ENCODE measurements around the gene LAGE3. TPM values are rescaled to one million over a fixed set of nuclear protein-coding genes. Genes with fewer than 3 reads are reported as not detected.
"Not testable (repeated sequence)": the region's sequence is repeated elsewhere in the genome, so short reads cannot be mapped to it uniquely, and the experiment has no call there.

Gene LAGE3
- total RNA-seq, 1 experiment from 2014 or later, result 50.7 TPM

DNA sequence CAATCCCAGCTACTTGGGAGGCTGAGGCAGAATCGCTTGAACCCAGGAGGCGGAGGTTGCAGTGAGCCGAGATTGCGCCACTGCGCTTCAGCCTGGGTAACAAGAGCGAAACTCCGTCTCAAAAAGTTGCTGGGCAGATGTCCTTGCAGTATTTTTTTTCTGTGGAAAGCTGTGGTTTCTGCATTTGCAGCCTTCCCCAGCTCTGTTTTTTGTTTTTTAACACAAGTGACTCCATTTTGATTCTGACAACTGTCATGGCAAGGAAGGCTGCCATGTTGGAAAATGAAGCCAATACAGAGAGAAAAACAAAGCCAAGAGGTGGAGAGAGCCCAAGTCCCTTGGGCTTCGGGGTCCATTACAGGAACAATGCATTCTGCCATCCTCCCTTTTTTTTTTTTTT, 23.0 kb upstream of the LAGE3 start:
- DNase-seq (ENCODE audit: low read depth), result no peak

DNA sequence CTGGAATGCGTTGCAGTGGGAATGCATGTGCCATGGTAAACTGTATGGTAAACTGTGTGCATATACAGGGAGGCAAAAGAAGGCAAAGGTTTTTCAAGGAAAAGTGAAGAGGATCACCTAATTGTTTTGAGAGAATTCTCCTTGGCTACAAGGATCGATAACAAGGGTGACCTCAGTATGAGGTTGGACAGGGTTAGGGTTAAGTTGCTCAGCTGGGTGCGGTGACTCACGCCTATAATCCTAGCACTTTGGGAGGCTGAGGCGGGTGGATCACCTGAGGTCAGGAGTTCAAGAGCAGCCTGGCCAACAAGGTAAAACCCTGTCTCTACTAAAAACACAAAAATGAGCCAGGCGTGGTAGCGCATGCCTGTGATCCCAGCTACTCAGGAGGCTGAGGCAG, 22.3 kb upstream of the LAGE3 start:
- DNase-seq (ENCODE audit: low read depth), result not testable (repeated sequence)

GRCh38 chrX:154496591-154497137, 17.6 kb upstream of the LAGE3 start:
- DNase-seq (ENCODE audit: low read depth), result not testable (repeated sequence)

DNA sequence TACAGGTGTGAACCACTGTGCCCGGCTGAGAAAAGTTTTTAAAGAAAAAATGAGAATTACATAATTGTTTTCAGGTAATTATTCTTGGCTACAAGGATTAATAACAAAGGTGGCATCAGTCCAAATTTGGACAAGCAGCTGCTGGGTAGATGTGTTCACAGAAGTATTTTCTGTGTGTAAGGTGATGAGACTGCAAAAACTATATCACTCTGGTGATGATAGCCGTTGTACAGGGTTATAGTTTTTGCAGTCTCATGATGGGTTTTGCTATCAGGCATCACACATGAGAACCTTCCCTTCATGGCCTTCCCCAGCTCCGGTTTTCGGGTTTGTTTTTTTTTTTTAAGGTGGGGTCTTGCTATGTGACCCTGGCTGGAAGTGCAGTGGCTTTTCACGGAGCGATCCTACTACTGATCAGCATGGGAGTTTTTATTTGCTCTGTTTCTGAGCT, 16.4 kb upstream of the LAGE3 start:
- no peak for DNase-seq (ENCODE audit: low read depth)

DNA sequence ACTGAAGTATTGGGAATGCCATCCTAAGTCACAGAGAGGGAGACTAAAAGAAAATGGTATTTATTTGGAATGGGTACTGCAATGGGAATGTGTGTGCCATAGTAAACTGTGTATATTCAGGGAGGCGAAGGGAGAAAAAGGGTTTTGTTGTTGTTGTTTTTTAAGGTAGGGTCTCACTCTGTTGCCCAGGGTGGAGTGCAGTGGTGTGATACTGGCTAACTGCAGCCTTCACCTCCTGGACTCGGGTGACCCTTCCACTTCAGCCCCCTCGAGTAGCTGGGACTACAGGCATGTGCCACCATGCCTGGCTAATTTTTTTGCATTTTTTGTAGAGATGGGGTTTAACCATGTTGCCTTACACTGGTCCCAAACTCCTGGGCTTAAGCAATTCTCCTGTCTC, 15.6 kb upstream of the LAGE3 start:
- DNase-seq (ENCODE audit: low read depth), result no peak

GRCh38 chrX:154490414-154491083, 11.5 kb upstream of the LAGE3 start, which contains the start of gene SLC10A3:
SLC10A3 (minus strand) TSS chrX:154490629; CDS start chrX:154488940, 1,689 bp downstream.
- peak; percentile 95 for DNase-seq (ENCODE audit: low read depth)

DNA sequence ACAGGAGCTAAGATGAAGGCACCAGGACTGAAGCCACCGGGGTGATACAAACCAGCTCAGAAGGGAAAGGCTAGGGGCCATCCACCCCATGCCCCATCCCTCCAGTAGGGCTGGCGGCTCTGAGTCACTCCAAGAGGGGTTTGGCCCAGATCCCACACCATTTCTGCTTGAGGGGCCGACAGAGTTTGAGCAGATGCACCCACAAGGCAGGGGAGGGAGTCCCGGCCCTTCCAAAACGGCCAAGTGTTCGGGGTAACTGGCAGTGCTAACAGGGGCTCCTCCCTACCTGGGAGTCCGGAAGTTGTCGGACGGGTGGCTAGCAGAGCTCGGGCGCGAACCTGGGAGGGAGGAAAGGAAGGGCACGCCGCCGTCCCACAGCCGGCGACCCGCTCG, 10.9 kb upstream of the LAGE3 start:
- peak; percentile 69 for DNase-seq (ENCODE audit: low read depth)

- DNase-seq (ENCODE audit: low read depth), result no peak
Observed at GRCh38 chrX:154489182-154489581, 10.1 kb upstream of the LAGE3 start.

GRCh38 chrX:154488336-154489075, 9.4 kb upstream of the LAGE3 start:
- no peak for DNase-seq (ENCODE audit: low read depth)

DNA sequence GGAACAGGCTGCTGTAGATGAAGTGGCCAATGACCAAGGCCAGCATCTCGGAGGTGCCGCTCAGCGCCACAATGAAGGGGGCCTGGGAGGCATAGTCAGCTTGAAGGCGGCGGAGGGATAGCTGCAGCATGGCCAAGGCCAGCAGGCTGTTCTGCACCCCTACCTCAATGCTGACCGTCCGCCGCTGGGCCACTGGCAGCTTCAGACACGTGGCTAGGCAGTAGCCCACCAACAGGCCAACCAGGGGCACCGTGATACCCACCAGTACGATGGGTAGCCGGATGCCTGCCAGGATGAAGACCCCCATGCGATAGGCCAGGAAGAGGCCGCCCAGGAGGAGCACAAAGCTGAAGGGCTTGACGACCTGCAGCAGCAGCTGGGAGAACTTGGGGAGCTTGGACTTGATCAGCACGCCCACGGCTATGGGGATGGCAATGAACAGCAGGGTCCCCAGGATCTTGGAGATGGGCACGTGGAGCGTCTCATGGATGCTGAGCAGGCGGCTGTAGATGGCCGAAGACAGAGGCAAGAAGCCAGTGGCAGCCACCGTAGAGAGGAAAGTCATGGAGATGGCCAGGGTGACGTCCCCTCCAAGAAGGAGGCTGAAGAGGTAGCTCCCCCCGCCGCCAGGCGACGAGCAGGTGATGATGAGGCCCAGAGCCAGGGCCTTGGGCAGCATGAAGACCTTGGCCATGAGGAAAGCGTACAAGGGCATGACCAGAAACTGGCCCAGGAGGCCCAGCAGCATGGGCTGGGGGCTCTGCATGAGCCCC, 8.6 kb upstream of the LAGE3 start:
- DNase-seq (ENCODE audit: low read depth), result no peak

- peak; percentile 58 for DNase-seq (ENCODE audit: low read depth)
Observed at GRCh38 chrX:154486396-154487207, 7.5 kb upstream of the LAGE3 start, which contains the start of gene UBL4A. UBL4A (minus strand) TSS chrX:154486615; CDS start chrX:154486584, 31 bp downstream.

GRCh38 chrX:154486052-154486395, 6.9 kb upstream of the LAGE3 start:
- DNase-seq (ENCODE audit: low read depth), result peak; percentile 15

DNA sequence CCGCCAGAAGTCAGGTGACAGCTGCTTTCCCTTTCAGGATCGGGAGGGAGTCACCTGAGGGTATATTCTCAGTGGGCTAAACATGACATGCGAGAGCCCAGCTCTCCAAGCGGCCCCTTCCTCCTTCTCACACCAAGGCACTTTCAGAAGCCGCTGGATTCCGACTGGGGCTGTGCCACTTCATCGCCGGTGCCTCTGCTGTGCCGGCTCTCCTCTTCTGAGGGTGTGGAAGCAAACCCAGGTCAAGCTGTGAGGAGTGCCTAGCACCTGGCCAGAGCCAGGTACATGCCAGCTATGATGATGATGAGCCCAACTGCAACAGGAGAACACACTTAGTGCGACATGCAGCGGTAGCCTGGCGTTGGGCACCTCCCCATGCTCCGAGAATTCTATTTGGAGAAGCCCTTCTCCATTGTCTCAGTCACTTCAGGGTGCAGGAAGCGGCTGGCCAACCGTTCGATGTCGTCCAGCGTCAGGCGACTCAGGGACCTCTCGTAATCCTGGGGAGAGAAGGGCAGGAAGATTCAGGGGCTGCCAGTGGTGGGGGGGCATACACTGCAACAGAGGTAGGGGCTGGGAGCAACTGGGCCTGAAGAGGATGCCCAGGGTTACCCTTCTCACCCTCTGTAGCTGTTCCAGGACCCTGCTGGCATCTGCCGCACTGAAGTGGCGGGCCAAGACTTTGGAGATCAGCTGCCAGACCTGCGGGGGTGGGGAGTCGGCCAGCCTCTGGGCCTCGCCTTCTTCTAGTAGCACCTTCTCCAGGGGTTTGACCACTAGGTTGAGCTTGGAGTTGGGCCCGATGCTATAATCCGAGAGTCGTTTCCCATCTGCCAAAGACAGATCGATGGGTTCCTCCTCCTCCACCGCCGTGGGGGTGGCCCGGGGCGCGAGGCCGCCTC, 6.3 kb upstream of the LAGE3 start:
- DNase-seq (ENCODE audit: low read depth), result no peak

DNA sequence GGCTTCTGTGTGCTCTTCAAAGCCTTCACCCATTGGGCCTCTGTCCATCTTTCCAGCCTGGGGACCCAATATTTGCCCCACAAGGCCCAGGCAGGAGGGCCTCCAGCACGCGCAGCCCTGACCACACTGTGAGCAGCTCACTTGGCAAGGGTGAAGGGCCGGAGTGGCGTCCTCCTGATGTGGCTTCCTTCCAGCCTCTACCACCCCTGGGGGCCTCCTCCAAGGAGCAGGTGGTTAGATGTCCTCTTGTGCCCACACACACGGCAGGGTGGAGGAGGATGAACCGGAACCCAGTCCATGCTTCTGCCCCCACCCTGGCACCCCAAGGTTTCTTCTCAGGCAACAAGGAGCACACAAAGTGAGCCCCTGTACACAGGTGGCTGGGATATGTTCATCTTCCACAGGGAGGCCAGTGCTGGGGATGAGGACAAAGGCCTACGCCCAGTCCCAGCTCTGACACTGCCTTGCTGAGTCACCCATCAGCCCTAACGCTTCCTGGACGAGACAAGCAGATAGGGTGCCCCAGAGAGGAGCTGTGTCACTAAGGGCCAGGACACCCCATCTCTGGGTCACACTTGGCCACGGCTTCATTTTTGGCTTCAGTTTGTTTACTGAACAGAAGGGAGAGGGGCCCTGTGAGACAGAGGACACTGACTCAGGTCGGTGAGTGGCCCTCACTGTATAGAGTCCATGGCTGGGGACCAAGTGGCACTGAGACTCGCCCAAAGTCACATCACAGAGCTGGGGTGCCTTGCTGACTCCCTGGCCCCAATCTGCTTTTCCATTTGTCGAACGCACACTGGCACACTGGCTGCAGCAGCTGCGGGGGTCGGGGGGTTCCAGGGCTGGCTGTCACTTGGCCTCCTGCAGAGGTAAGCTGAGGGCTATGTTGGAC, 5.4 kb upstream of the LAGE3 start:
- no peak for DNase-seq (ENCODE audit: low read depth)

DNA sequence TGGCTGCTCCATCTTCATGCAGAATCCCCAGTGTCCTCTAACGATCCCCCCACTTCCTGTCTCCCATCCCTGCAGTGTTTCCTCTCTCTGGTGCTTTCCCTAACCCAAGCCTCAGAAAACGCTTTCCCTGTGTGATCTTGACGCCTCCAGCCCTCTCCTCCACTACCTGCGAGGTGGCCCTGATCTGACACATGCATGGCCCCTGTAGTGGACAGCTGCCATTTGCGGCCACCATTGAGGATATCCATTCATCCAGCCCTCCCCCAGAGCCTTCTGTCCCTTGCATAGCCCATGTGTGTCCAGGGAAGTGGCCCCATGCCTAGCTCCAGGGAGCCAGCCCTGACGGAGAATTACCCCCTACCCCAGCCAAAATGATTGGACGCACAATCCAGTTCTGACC, 4.2 kb upstream of the LAGE3 start:
- no peak for DNase-seq (ENCODE audit: low read depth)

- DNase-seq (ENCODE audit: low read depth), result no peak
Observed at GRCh38 chrX:154482786-154483185, 3.7 kb upstream of the LAGE3 start.

- DNase-seq (ENCODE audit: low read depth), result no peak
Observed at GRCh38 chrX:154481911-154482601, 3.0 kb upstream of the LAGE3 start.

GRCh38 chrX:154481195-154481594, 2.1 kb upstream of the LAGE3 start:
- DNase-seq (ENCODE audit: low read depth), result no peak
